H1 (cell line): ENCODE results near the gene SLCO2A1. TPM values are rescaled to one million over a fixed set of nuclear protein-coding genes. Genes with fewer than 3 reads are reported as not detected.

Source experiments
- CTCF ChIA-PET: fragments of 300-600 bp; sonication (Branson Sonifier 250); formaldehyde crosslinking; loops from one replicate; lab custom pipeline; 2021; ENCODE audit not compliant: partially characterized antibody; lab: Charles Lee
- POLR2A ChIA-PET: fragments of 300-600 bp; sonication (Branson Sonifier 250); formaldehyde crosslinking; loops from one replicate; lab custom pipeline; 2021; ENCODE audit warnings: inconsistent platforms; ENCODE audit not compliant: partially characterized antibody; lab: Charles Lee
- DNase-seq, 2 experiments: peaks; one replicate each; pipeline versions ENCODE4 v3.0.0 to v3.0.0-alpha.2; 2010 to 2022; ENCODE audit warnings: low spot score in 2 of 2, low read depth in 1 of 2, mixed read lengths in 1 of 2
- FAIRE-seq: peaks from 2 replicates; lab custom pipeline; 2011; peaks lifted over from hg19 to GRCh38; lab: Jason Lieb, UNC
- H2AFZ ChIP-seq: 2 replicates; pipeline ENCODE4 v1.8.1; 2012; ENCODE audit warnings: low read length, inconsistent platforms
- H2AK5ac ChIP-seq: 2 replicates; pipeline ENCODE4 v1.6.1; 2013; ENCODE audit warnings: low read depth, low read length
- H2BK120ac ChIP-seq: replicated peaks from 2 replicates; pipeline ENCODE3; 2013; ENCODE audit warnings: low read depth, low read length, inconsistent platforms
- H2BK12ac ChIP-seq: 2 replicates; pipeline ENCODE4 v1.6.1; 2013; ENCODE audit warnings: low read depth, low read length
- H2BK15ac ChIP-seq: 2 replicates; pipeline ENCODE4 v1.6.1; 2013; ENCODE audit warnings: low read length
- H2BK20ac ChIP-seq: 2 replicates; pipeline ENCODE4 v1.6.1; 2013; ENCODE audit warnings: low read length
- H2BK5ac ChIP-seq: 2 replicates; pipeline ENCODE4 v1.6.1; 2013; ENCODE audit warnings: low read depth, low read length
- H3K14ac ChIP-seq: 2 replicates; pipeline ENCODE4 v1.6.1; 2013; ENCODE audit warnings: inconsistent platforms; ENCODE audit not compliant: insufficient read length
- H3K18ac ChIP-seq: 2 replicates; pipeline ENCODE4 v1.6.1; 2013; ENCODE audit warnings: low read length; ENCODE audit errors: extremely low read depth
- H3K23ac ChIP-seq: 2 replicates; pipeline ENCODE4 v1.6.1; 2013; ENCODE audit warnings: inconsistent platforms; ENCODE audit not compliant: insufficient read length
- H3K23me2 ChIP-seq: 2 replicates; pipeline ENCODE4 v1.6.1; 2013; ENCODE audit warnings: low read depth, low read length
- H3K27ac ChIP-seq: 2 replicates; pipeline ENCODE4 v1.6.1; 2011; ENCODE audit warnings: low read depth, low read length, inconsistent platforms
- H3K27me3 ChIP-seq, 4 experiments: replicated peaks in 1 of 4; 1 replicate in 1 of 4; 2 replicates in 3 of 4; pipeline versions ENCODE4 v1.6.1 to v1.8.1; 2011 to 2013; ENCODE audit warnings: low read length in 3 of 4, mild to moderate bottlenecking in 3 of 4, inconsistent platforms in 2 of 4, mixed read lengths in 2 of 4, moderate library complexity in 1 of 4; ENCODE audit not compliant: control insufficient read depth in 3 of 4, insufficient read depth in 3 of 4; ENCODE audit errors: extremely low read depth in 1 of 4
- H3K36me3 ChIP-seq, 4 experiments: 2 replicates each; pipeline versions ENCODE4 v1.6.1 to v1.8.1; 2011 to 2013; ENCODE audit warnings: mild to moderate bottlenecking in 4 of 4, low read length in 3 of 4, moderate library complexity in 2 of 4, control low read depth in 1 of 4, inconsistent platforms in 1 of 4; ENCODE audit not compliant: insufficient read depth in 4 of 4, control insufficient read depth in 2 of 4
- H3K4ac ChIP-seq: replicated peaks from 2 replicates; pipeline ENCODE3; 2013; ENCODE audit warnings: low read length, low read depth, mixed read lengths, inconsistent platforms; ENCODE audit not compliant: insufficient read length
- H3K4me1 ChIP-seq, 4 experiments: replicated peaks in 1 of 4; 1 replicate in 1 of 4; 2 replicates in 3 of 4; pipeline versions ENCODE4 v1.6.1 to v1.8.1; 2011 to 2013; ENCODE audit warnings: low read length in 3 of 4, inconsistent platforms in 2 of 4, mixed read lengths in 1 of 4; ENCODE audit not compliant: insufficient read depth in 4 of 4, control insufficient read depth in 3 of 4
- H3K4me2 ChIP-seq, 2 experiments: 2 replicates each; pipeline versions ENCODE4 v1.6.1 to v1.8.1; 2011 to 2013; ENCODE audit warnings: low read depth in 2 of 2, low read length in 2 of 2, control low read depth in 1 of 2, inconsistent platforms in 1 of 2, mild to moderate bottlenecking in 1 of 2; ENCODE audit not compliant: insufficient read depth in 1 of 2
- H3K4me3 ChIP-seq, 4 experiments: fragments of 200-600, 300-600 bp in 1 of 4; sonication (generic), shearing (Covaris generic), sonication (Bioruptor Twin) in 1 of 4; 2 replicates each; pipeline versions ENCODE4 v1.5.1 to v1.8.1; 2011 to 2016; ENCODE audit warnings: low read length in 4 of 4, low read depth in 3 of 4, control low read depth in 2 of 4, inconsistent platforms in 2 of 4, mild to moderate bottlenecking in 2 of 4, mixed read lengths in 1 of 4, moderate library complexity in 1 of 4; ENCODE audit not compliant: insufficient read depth in 2 of 4; ENCODE audit errors: extremely low read depth in 1 of 4
- H3K56ac ChIP-seq: replicated peaks from 2 replicates; pipeline ENCODE3; 2013; ENCODE audit warnings: low read depth, mild to moderate bottlenecking, mixed read lengths, low read length, inconsistent platforms; ENCODE audit not compliant: insufficient read length
- H3K79me1 ChIP-seq: 2 replicates; pipeline ENCODE4 v1.6.1; 2013; ENCODE audit warnings: low read depth, low read length, control low read depth
- H3K79me2 ChIP-seq, 2 experiments: 2 replicates each; pipeline versions ENCODE4 v1.6.1 to v1.8.1; 2012 to 2013; ENCODE audit warnings: low read length in 2 of 2, mild to moderate bottlenecking in 2 of 2, inconsistent platforms in 1 of 2; ENCODE audit not compliant: insufficient read depth in 2 of 2, control insufficient read depth in 1 of 2
- H3K9ac ChIP-seq, 4 experiments: replicated peaks in 1 of 4; 1 replicate in 1 of 4; 2 replicates in 3 of 4; pipeline versions ENCODE4 v1.6.1 to v1.8.1; 2011 to 2013; ENCODE audit warnings: low read depth in 3 of 4, low read length in 3 of 4, control low read depth in 2 of 4, mild to moderate bottlenecking in 2 of 4, moderate library complexity in 2 of 4, inconsistent platforms in 1 of 4; ENCODE audit errors: extremely low read depth in 1 of 4
- H3K9me3 ChIP-seq, 2 experiments: 2 replicates each; pipeline versions ENCODE4 v1.6.1 to v1.8.1; 2012 to 2013; ENCODE audit warnings: mild to moderate bottlenecking in 2 of 2, moderate library complexity in 2 of 2, control low read depth in 1 of 2, inconsistent platforms in 1 of 2, low read depth in 1 of 2, low read length in 1 of 2, mixed read lengths in 1 of 2; ENCODE audit not compliant: insufficient read depth in 2 of 2
- H4K20me1 ChIP-seq, 2 experiments: replicated peaks in 1 of 2; 2 replicates each; pipeline versions ENCODE3 to v1.8.1; 2011 to 2013; ENCODE audit warnings: inconsistent platforms in 2 of 2, low read length in 2 of 2, mild to moderate bottlenecking in 1 of 2; ENCODE audit not compliant: insufficient read depth in 2 of 2, control insufficient read depth in 1 of 2
- H4K5ac ChIP-seq: 2 replicates; pipeline ENCODE4 v1.6.1; 2013; ENCODE audit warnings: low read length, low read depth, mixed read lengths, inconsistent platforms; ENCODE audit not compliant: insufficient read length
- H4K8ac ChIP-seq: 2 replicates; pipeline ENCODE4 v1.8.0; 2013; ENCODE audit warnings: mild to moderate bottlenecking, moderate library complexity, low read length, inconsistent platforms; ENCODE audit not compliant: insufficient read depth; ENCODE audit errors: extremely low read depth
- H4K91ac ChIP-seq: replicated peaks from 2 replicates; pipeline ENCODE3; 2013; ENCODE audit warnings: low read length, mixed read lengths, inconsistent platforms; ENCODE audit not compliant: insufficient read length
- BRCA1 ChIP-seq: IDR thresholded peaks from 2 replicates; pipeline ENCODE4 v1.6.1; 2012; ENCODE audit warnings: low read depth, low read length, improper control_type of control experiment
- CBX8 ChIP-seq: fragments of 300-800, 300-1000 bp; sonication (generic); IDR thresholded peaks from 2 replicates; pipeline ENCODE4 v1.7.1; 2016; ENCODE audit warnings: low read depth, low read length, borderline replicate concordance
- HDAC2 ChIP-seq, 2 experiments: fragments of 300-600 bp in 1 of 2; sonication (generic) in 1 of 2; IDR thresholded peaks; 2 replicates each; pipeline ENCODE4 v1.6.1; 2011 to 2012; ENCODE audit warnings: low read depth in 2 of 2, low read length in 2 of 2, mild to moderate bottlenecking in 2 of 2, moderate library complexity in 2 of 2, borderline replicate concordance in 1 of 2, inconsistent platforms in 1 of 2
- KDM5A ChIP-seq: fragments of 200-600 bp; IDR thresholded peaks from 2 replicates; pipeline ENCODE4 v1.7.1; 2012; ENCODE audit warnings: mild to moderate bottlenecking, low read length, inconsistent platforms, mixed read lengths
- PHF8 ChIP-seq: fragments of 200-600 bp; sonication (generic); conservative IDR thresholded peaks from 2 replicates; pipeline ENCODE4 v1.7.1; 2012; ENCODE audit warnings: low read depth, mild to moderate bottlenecking, inconsistent platforms, low read length, moderate library complexity
- SP2 ChIP-seq: IDR thresholded peaks from 2 replicates; pipeline ENCODE4 v1.6.1; 2012; ENCODE audit warnings: mild to moderate bottlenecking, low read length, inconsistent platforms
- SP4 ChIP-seq: IDR thresholded peaks from 2 replicates; pipeline ENCODE4 v1.6.1; 2012; ENCODE audit warnings: low read length, inconsistent platforms
- SRF ChIP-seq: IDR thresholded peaks from 2 replicates; pipeline ENCODE4 v1.6.1; 2011; ENCODE audit warnings: mild to moderate bottlenecking, low read depth, low read length, moderate library complexity
- ZNF274 ChIP-seq: IDR thresholded peaks from 2 replicates; pipeline ENCODE4 v1.7.0; 2012; ENCODE audit warnings: low read length, borderline replicate concordance; ENCODE audit errors: extremely low read depth
- WGBS, 2 experiments: shearing (Covaris generic) in 1 of 2; methylation state at CpG; one replicate each; pipeline versions ENCODE4 v1.1.6 to v1.1.7; 2013 to 2015; ENCODE audit warnings: low lambda C conversion rate in 2 of 2, mixed read lengths in 2 of 2, inconsistent platforms in 1 of 2, low coverage in 1 of 2, missing lambda C conversion rate in 1 of 2; ENCODE audit not compliant: insufficient replicate concordance in 2 of 2, insufficient coverage in 1 of 2, insufficient read length in 1 of 2; ENCODE audit errors: extremely low coverage in 1 of 2, missing lambda C conversion rate in 1 of 2; 5-methylcytosine and 5-hydroxymethylcytosine counted together
- polyA plus RNA-seq, 7 experiments: library from polyadenylated mRNA; depleted of rRNA in 3 of 7; stranded (reverse) in 5 of 7; unstranded in 2 of 7; fragments of >200 nt in 5 of 7; fragments of 200-250 nt in 2 of 7; gene quantifications; 1 replicate in 5 of 7; 2 replicates in 1 of 7; 4 replicates in 1 of 7; pipeline versions ENCODE4 v1.2.1 to v1.2.3, GENCODE V29; 2011 to 2013; ENCODE audit warnings: missing spikeins in 2 of 7, mixed read lengths in 2 of 7
- total RNA-seq: library from RNA; stranded (reverse); fragmentation: NEBNext Ultra II Directional; extraction: Animal tissue kit (Norgen Biotek cat#: 25700); gene quantifications from 2 replicates; pipeline ENCODE4 v1.2.1, GENCODE V29; 2021

The SLCO2A1 gene
- total and polyA plus RNA-seq, 2 of the 8 experiments (the other 6 are each of a cell fraction or from before 2014, with no cell fraction given): 1.1 to 2.3 TPM

GRCh38 chr3:133937061-133937686 lies 92.6 kb downstream of the SLCO2A1 start:
- ChIA-PET CTCF (interaction anchor here (0.6 to 2.9 kb wide), 9 partner anchors 8 to 818 kb away, joined by 3 to 13 read pairs (median 3); no protein-coding TSS in a partner anchor), POLR2A (no interaction called here)
- Histone ChIP-seq H3K4me3 (no peak overlapping the region), H4K8ac (no peak overlapping the region), H4K5ac (no peak overlapping the region), H3K79me2 (no peaks in the 10 kb centered on the region), H3K27me3 (no peaks in the 10 kb centered on the region), H4K91ac (no peak overlapping the region), H3K23ac (no peak overlapping the region), H2BK15ac (no peak overlapping the region), H3K4me2 (no peak overlapping the region), H3K4ac (no peak overlapping the region), H2BK5ac (no peak overlapping the region), H3K18ac (no peak overlapping the region), H2BK12ac (no peak overlapping the region), H3K36me3 (no peaks in the 10 kb centered on the region), H3K14ac (no peak overlapping the region), H3K9ac (no peak overlapping the region), H3K23me2 (peaks cover 2% of the 10 kb centered on the region; the same call in 1 of the 2 replicates), H3K79me1 (no peaks in the 10 kb centered on the region), H3K9me3 (no peaks in the 10 kb centered on the region), H2AFZ (no peak overlapping the region), H2BK20ac (no peak overlapping the region), H3K4me1 (peaks cover 0 to 2% (median 1%) of the 10 kb centered on the region in 4 experiments; a peak in 2 of 7 replicates), H4K20me1 (no peaks in the 10 kb centered on the region), H3K27ac (no peak overlapping the region), H2AK5ac (no peak overlapping the region), H2BK120ac (no peak overlapping the region), H3K56ac (no peak overlapping the region)
- 86% methylated on average over 8 of the region's 8 CpGs; no CpG with 5 or more reads in 1 of the 2 experiments for WGBS, 2 experiments
- FAIRE-seq (no peak), DNase-seq (peak in 1 of 2 experiments; percentile 37)
- TF ChIP-seq CBX8 (no peak), BRCA1 (no peak), SP4 (no peak), SRF (no peak), SP2 (no peak), KDM5A (no peak), HDAC2 (IDR thresholded peaks at IDR 0.05; ENCODE audit: borderline replicate concordance in 1 of 2, low read depth in 2 of 2, low read length in 2 of 2) (no peak), ZNF274 (no peak), PHF8 (no peak)
